ENCODE results near the gene EIF3L.

The EIF3L gene

DNA sequence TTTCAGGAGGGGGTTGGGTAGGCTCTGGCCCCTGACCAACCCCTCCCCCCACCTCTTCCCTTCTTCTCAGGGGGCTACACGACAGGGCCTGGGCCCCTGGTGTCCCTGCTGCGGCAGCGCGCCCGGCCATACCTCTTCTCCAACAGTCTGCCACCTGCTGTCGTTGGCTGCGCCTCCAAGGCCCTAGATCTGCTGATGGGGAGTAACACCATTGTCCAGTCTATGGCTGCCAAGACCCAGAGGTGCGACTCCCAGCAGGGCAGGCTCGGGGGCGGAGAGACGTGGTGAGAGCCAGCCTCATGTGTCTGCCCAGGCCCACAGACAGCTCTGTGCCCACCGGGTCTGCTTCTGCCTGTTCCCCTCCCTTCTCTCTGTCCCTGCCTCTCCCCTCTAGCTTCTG is 33.6 kb upstream of the EIF3L start:
- TF ChIP-seq POLR2A (IDR thresholded peaks at IDR 0.05; ENCODE audit: extremely low read depth, insufficient read length) (no peak), MYC (IDR thresholded peaks at IDR 0.05; ENCODE audit: low read depth, low read length) (no peak)
- TF ChIP-seq, protein P1, sequence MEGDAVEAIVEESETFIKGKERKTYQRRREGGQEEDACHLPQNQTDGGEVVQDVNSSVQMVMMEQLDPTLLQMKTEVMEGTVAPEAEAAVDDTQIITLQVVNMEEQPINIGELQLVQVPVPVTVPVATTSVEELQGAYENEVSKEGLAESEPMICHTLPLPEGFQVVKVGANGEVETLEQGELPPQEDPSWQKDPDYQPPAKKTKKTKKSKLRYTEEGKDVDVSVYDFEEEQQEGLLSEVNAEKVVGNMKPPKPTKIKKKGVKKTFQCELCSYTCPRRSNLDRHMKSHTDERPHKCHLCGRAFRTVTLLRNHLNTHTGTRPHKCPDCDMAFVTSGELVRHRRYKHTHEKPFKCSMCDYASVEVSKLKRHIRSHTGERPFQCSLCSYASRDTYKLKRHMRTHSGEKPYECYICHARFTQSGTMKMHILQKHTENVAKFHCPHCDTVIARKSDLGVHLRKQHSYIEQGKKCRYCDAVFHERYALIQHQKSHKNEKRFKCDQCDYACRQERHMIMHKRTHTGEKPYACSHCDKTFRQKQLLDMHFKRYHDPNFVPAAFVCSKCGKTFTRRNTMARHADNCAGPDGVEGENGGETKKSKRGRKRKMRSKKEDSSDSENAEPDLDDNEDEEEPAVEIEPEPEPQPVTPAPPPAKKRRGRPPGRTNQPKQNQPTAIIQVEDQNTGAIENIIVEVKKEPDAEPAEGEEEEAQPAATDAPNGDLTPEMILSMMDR (IDR thresholded peaks at IDR 0.05; ENCODE audit: low read depth, low read length): no peak
- TF ChIP-seq, protein P2, sequence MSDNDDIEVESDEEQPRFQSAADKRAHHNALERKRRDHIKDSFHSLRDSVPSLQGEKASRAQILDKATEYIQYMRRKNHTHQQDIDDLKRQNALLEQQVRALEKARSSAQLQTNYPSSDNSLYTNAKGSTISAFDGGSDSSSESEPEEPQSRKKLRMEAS (IDR thresholded peaks at IDR 0.05; ENCODE audit: low read depth, low read length): no peak
- DNase-seq (ENCODE audit: low read depth): no peak
- H3K4me3 ChIP-seq (ENCODE audit: low read depth, low read length): no peak overlapping the region

DNA sequence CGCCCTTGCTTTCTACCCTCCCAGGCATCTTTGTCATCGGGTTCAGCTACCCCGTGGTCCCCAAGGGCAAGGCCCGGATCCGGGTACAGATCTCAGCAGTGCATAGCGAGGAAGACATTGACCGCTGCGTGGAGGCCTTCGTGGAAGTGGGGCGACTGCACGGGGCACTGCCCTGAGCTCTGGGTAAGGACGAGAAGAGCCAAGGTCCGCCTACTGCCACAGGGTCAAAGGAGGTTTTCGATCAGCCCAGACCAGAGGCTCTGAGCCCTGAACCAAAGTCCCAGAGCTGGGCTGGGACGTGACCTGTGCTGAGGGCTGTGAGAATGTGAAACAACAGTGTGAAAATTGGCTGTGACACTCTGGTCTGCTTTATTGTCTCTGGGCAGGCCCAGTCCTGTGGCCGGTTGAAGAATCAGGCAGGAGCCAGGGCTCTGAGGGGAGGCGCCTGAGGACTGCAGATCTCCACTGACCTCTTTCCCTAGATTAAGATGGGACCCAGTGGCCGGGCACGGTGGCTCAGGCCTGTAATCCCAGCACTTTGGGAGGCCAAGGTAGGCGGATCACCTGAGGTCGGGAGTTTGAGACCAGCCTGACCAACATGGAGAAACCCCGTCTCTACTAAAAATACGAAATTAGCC is 32.6 kb upstream of the EIF3L start:
- TF ChIP-seq, protein P2 (IDR thresholded peaks at IDR 0.05; ENCODE audit: low read depth, low read length): no peak
- no peak for TF ChIP-seq MYC (IDR thresholded peaks at IDR 0.05; ENCODE audit: low read depth, low read length)
- TF ChIP-seq, protein P1 (IDR thresholded peaks at IDR 0.05; ENCODE audit: low read depth, low read length): no peak
- TF ChIP-seq POLR2A (IDR thresholded peaks at IDR 0.05; ENCODE audit: extremely low read depth, insufficient read length): no peak
- no peak overlapping the region for H3K4me3 ChIP-seq (ENCODE audit: low read depth, low read length)
- no peak for DNase-seq (ENCODE audit: low read depth)

DNA sequence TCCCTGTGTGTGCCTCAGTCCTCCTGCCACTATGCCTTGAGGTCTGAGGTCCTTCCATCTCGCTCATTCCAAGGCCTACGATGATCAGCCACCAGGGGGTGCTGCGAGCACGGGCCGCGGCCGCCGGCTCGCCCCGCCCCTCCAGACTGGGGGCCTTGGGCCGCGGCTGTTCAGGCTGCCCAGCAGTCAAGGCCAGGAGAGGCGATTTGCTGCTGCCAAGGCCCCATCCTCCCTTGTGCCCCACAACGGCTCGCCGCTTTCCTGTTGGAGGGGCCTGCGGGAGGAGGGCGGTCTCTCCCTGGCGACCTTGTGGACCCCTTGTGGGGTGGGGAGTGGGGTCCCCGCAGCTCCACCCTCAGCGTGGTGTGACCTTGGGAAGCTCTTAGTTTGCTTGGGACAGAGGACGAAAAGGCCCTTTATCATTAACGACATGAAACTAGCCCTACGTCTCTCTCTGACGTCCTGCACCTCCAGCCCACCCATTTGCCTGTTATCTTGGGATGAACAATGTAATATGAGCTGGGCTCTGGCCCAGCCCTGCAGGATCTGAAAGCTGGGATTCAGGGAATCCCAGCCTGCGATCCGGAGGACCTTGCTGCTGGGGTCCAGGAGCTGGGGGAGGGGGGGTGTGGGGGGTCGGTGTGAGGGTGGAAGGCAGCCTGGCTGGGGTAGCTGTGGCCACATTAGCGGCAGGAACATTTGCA is 31.4 kb upstream of the EIF3L start:
- peak; percentile 74 for DNase-seq (ENCODE audit: low read depth)
- TF ChIP-seq, protein P1 (IDR thresholded peaks at IDR 0.05; ENCODE audit: low read depth, low read length): peak; percentile 82
- no peak for TF ChIP-seq POLR2A (IDR thresholded peaks at IDR 0.05; ENCODE audit: extremely low read depth, insufficient read length)
- TF ChIP-seq, protein P2 (IDR thresholded peaks at IDR 0.05; ENCODE audit: low read depth, low read length): no peak
- no peak for TF ChIP-seq MYC (IDR thresholded peaks at IDR 0.05; ENCODE audit: low read depth, low read length)
- no peak overlapping the region for H3K4me3 ChIP-seq (ENCODE audit: low read depth, low read length)

DNA sequence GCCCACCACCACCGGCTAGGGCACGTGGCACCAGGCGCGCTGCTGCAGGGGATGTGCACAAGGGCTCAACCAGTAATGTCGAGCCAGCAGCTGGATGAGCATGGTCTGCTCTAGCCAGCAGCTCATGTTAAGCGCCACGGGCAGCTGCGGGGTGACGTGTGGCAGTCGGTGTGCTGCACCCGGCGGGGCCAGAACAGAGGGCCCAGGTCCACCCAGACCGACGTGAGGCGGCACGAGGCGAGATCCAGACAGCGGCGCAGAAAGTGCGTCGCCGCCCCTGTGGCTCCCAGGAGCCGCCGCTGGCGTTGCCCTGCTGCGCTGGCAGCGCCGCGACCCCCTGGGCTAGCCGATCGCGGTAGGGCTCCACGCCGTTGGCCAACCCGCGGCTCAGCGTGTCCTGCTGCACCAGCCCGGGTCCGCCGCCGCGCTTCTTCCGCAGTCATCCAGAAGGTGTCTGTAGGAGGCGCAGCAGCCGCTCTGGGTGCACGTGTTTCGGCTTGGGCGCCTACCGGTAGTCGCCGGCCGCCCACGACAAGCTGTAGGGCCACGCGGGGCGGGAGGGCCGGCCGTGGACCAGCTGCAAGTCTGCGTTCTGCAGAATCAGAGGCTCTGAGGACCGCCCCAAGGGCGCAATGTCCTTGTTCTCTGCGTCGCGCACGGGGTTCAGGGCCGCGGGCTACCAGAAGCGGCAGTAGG is 30.7 kb upstream of the EIF3L start:
- no peak overlapping the region for H3K4me3 ChIP-seq (ENCODE audit: low read depth, low read length)
- TF ChIP-seq, protein P2 (IDR thresholded peaks at IDR 0.05; ENCODE audit: low read depth, low read length): no peak
- TF ChIP-seq, protein P1 (IDR thresholded peaks at IDR 0.05; ENCODE audit: low read depth, low read length): no peak
- TF ChIP-seq POLR2A (IDR thresholded peaks at IDR 0.05; ENCODE audit: extremely low read depth, insufficient read length) (no peak), MYC (IDR thresholded peaks at IDR 0.05; ENCODE audit: low read depth, low read length) (no peak)
- no peak for DNase-seq (ENCODE audit: low read depth)

DNA sequence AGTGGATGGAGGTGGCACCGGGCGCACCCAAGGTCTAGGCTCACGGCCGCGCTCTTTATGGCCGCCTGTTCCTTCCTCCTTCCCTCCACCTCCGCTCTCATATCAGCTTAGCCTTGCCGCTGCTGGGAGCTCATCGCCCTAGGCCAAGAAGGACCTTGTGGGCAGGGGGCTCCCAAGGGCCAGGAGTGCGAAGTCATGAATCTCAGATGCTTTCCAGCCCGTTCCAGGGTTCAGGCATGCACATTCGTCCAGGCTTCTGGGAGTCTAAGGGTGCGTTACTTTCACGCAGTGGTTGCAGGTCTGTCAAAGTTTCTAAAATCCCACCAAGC is 30.1 kb upstream of the EIF3L start:
- H3K4me3 ChIP-seq (ENCODE audit: low read depth, low read length): no peak overlapping the region
- TF ChIP-seq, protein P2 (IDR thresholded peaks at IDR 0.05; ENCODE audit: low read depth, low read length): no peak
- TF ChIP-seq MYC (IDR thresholded peaks at IDR 0.05; ENCODE audit: low read depth, low read length) (no peak), POLR2A (IDR thresholded peaks at IDR 0.05; ENCODE audit: extremely low read depth, insufficient read length) (no peak)
- TF ChIP-seq, protein P1 (IDR thresholded peaks at IDR 0.05; ENCODE audit: low read depth, low read length): no peak
- no peak for DNase-seq (ENCODE audit: low read depth)

Measured in NB4 (cell line).